LNCAP (cell line): ENCODE measurements around the gene ATAD3A.

Experiments used
- TF ChIP-seq, protein P1 (sequence below): fragments of 450-650 bp; IDR thresholded peaks from 2 replicates; pipeline ENCODE4 v1.5.1; 2017; ENCODE audit warnings: mild to moderate bottlenecking

The ATAD3A gene

GRCh38 chr1:1544544-1544943, 32.6 kb downstream of the ATAD3A start:
- TF ChIP-seq, protein P1, sequence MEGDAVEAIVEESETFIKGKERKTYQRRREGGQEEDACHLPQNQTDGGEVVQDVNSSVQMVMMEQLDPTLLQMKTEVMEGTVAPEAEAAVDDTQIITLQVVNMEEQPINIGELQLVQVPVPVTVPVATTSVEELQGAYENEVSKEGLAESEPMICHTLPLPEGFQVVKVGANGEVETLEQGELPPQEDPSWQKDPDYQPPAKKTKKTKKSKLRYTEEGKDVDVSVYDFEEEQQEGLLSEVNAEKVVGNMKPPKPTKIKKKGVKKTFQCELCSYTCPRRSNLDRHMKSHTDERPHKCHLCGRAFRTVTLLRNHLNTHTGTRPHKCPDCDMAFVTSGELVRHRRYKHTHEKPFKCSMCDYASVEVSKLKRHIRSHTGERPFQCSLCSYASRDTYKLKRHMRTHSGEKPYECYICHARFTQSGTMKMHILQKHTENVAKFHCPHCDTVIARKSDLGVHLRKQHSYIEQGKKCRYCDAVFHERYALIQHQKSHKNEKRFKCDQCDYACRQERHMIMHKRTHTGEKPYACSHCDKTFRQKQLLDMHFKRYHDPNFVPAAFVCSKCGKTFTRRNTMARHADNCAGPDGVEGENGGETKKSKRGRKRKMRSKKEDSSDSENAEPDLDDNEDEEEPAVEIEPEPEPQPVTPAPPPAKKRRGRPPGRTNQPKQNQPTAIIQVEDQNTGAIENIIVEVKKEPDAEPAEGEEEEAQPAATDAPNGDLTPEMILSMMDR: no peak

DNA sequence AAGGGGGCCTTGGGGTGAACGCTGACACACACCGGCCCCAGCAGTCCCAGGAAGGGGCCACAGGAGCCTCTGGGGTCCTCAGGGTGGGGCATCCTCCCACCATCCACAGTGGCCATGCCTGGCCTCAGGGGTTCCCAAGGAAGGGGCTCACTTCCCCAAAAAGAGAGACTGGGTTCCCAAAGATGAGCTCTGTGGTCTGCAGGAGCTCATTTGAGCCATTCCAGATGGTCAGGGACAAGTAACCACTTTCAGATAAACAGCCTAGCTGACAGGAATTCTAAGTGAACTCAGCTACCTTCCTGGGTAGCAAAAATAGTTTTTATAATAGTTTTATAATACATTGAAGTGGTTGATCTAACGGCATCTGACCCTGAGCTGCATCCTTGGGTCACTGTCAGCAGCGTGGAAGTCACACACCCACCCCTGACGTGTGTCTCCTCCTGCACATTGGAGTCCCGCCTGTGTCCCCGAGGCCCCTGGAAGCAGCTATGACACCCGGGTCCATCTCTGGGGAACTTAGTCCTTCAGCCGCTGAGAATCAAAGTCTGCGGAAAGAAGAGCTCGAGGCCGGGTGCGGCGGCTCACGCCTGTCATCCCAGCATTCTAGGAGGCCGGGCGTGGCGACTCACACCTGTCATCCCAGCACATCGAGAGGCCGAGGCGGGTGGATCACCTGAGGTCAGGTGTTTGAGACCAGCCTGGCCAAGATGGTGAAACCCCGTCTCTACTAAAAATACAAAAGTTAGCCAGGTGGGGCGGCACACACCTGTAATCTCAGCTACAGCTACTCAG, 34.2 kb downstream of the ATAD3A start:
- TF ChIP-seq, protein P1: no peak

GRCh38 chr1:1547011-1547410, 35.0 kb downstream of the ATAD3A start:
- TF ChIP-seq, protein P1: no peak

- TF ChIP-seq, protein P1: no peak
Measured at GRCh38 chr1:1547476-1547875, 35.5 kb downstream of the ATAD3A start.

- TF ChIP-seq, protein P1: no peak
Measured at GRCh38 chr1:1548591-1548990, 36.6 kb downstream of the ATAD3A start.

GRCh38 chr1:1550087-1550486, 38.1 kb downstream of the ATAD3A start:
- TF ChIP-seq, protein P1: no peak

DNA sequence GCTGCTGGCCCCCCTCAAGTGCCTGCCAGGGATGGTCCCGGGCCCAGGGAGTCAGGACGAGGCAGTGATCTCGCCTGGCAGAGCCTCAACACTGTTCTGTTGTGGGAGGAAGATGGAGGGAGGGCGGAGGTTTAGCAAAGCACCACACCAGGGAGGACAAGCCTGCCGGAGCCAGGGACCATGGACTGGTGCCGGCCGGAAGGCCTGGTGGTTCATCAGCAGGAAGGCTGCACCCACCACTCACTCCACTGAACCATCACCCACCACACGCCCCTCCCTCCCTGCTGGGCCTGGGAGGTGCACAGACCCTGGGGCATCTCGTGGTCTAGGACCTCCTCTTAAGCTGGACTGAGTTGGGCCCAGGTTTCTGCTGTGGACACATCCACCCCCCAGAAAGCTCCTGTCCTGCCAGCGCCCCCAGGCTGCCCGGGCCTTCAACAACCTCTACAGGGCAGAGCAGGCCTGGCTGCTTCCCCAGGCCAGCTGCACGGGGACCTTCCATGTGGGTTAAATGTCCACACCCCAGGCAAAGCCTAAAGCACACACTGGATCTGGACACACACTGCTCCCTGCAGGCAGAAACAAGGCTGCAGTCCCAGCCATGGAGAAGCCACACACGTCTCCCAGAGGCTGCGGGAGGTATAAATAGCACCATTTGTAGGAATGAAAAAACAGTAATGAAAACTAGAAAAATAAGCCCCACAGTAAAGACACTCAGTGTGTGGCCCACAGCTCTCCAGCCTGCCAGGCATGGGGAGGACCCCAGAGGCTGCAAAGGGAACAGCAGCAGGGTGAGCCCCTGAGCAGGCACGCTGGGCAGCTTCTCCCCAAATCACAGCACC, 38.9 kb downstream of the ATAD3A start:
- TF ChIP-seq, protein P1: peak; percentile 10; the same call in 1 of the 2 replicates
